Measurements from ENCODE around the gene ANKS1B.

The ANKS1B gene

GRCh38 chr12:99151744-99152143, 833.0 kb downstream of the ANKS1B start:
- no peak for DNase-seq

GRCh38 chr12:99147130-99147529, 837.6 kb downstream of the ANKS1B start:
- DNase-seq, result no peak

GRCh38 chr12:99146730-99147129, 838.0 kb downstream of the ANKS1B start:
- DNase-seq, result no peak

- no peak for DNase-seq
Observed at GRCh38 chr12:99146185-99146584, 838.6 kb downstream of the ANKS1B start.

GRCh38 chr12:99142651-99143050, 842.1 kb downstream of the ANKS1B start:
- no peak for DNase-seq

- no peak for DNase-seq
Observed at GRCh38 chr12:99140017-99140720, 844.6 kb downstream of the ANKS1B start.

- DNase-seq, result no peak
Observed at GRCh38 chr12:99138393-99138792, 846.3 kb downstream of the ANKS1B start.

GRCh38 chr12:99137124-99137855, 847.4 kb downstream of the ANKS1B start:
- DNase-seq, result no peak

- DNase-seq, result no peak
Observed at GRCh38 chr12:99136516-99136915, 848.2 kb downstream of the ANKS1B start.

- DNase-seq, result no peak
Observed at GRCh38 chr12:99135376-99135775, 849.4 kb downstream of the ANKS1B start.

GRCh38 chr12:99133401-99133800, 851.3 kb downstream of the ANKS1B start:
- DNase-seq, result no peak

- DNase-seq, result no peak
Observed at GRCh38 chr12:99131751-99132199, 853.0 kb downstream of the ANKS1B start.

GRCh38 chr12:99130808-99131553, 853.8 kb downstream of the ANKS1B start:
- DNase-seq, result no peak

- no peak for DNase-seq
Observed at GRCh38 chr12:99128246-99128802, 856.4 kb downstream of the ANKS1B start.

GRCh38 chr12:99122959-99123358, 861.8 kb downstream of the ANKS1B start:
- DNase-seq, result no peak

GRCh38 chr12:99122496-99122895, 862.2 kb downstream of the ANKS1B start:
- DNase-seq, result no peak

GRCh38 chr12:99121546-99121945, 863.2 kb downstream of the ANKS1B start:
- DNase-seq, result no peak

- DNase-seq, result no peak
Observed at GRCh38 chr12:99119943-99120342, 864.8 kb downstream of the ANKS1B start.

GRCh38 chr12:99119449-99119848, 865.3 kb downstream of the ANKS1B start:
- DNase-seq, result no peak

- no peak for DNase-seq
Observed at GRCh38 chr12:99111600-99111999, 873.1 kb downstream of the ANKS1B start.

GRCh38 chr12:99110868-99111267, 873.9 kb downstream of the ANKS1B start:
- DNase-seq, result no peak

GRCh38 chr12:99110212-99110611, 874.5 kb downstream of the ANKS1B start:
- DNase-seq, result no peak

GRCh38 chr12:99108924-99109323, 875.8 kb downstream of the ANKS1B start:
- DNase-seq, result no peak

Measured in activated CD4-positive, CD25-positive, alpha-beta regulatory T cell treated with anti-CD3 and anti-CD28 coated beads, Interleukin-2, amount 50 U/mL, for 72 hours (primary cell).